HG03575 (cell line): ENCODE results near the gene YIF1B.

Experiments
- ATAC-seq: cut with Tn5 transposase; IDR thresholded peaks from one replicate; pipeline ENCODE4 v1.9.1; 2021; ENCODE audit not compliant: unreplicated experiment, insufficient number of reproducible peaks, low FRiP score; ENCODE audit errors: extremely low read depth

YIF1B gene

DNA sequence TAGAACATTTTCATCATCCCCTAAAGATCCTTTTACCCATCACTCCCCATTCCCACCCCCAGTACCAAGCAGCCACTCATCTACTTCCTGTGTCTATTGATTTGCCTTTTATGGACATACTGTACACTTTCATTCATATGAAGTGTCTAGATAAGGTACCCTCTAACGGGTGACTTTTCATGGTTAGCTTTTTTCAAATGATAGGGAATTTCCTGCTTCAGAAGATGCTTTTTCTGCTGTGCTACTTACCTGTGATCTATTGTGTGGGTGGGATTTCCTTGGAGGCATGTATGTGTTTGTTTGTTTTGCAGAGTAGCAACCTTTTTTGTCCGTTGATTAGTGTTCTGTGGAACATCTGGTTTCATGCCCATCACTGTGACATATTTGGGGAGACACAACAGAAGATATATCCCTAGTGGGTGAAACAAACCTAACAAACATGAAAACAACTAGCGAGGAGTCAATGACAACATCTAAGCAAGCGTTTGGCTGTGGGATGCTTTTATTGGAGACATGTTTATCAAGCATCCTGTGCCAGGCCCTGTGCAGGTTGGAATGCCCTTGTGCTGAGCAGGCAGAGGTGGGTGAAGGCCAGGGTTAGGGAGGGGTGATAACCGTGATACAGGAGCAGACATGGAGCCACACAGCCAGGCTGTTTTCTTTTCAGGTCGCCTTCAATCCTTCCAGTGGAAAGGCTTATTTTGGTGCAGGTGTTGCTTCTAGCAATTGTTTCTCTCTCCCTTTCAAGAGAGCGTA lies 33.8 kb downstream of the YIF1B start:
- ATAC-seq: no peak

GRCh38 chr19:38280030-38280921 lies 35.5 kb downstream of the YIF1B start:
- ATAC-seq: no peak

- no peak for ATAC-seq
Observed at GRCh38 chr19:38278751-38279150, 37.0 kb downstream of the YIF1B start.

- ATAC-seq: no peak
Observed at GRCh38 chr19:38277969-38278680, 37.6 kb downstream of the YIF1B start.

- ATAC-seq: no peak
Observed at GRCh38 chr19:38277549-38277948, 38.2 kb downstream of the YIF1B start.

GRCh38 chr19:38276942-38277517 lies 38.7 kb downstream of the YIF1B start:
- ATAC-seq: no peak

DNA sequence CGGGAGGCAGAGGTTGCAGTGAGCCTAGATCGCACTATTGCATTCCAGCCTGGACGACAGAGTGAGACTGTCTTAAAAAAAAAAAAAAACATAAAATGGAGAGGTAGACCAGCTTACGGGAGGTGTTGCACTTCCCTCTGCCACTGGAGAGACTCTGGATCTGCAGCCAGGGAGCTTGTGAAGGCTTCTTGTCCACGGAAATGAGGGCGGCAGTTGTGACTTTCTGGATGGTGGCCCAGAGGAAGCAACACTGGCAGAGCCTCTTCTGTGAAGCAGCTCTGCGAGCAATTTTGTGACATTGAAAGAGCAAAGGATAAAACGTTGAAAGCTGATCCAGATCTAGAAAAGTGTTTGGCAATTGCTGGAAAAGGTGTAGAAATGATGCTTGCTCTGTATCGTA lies 41.0 kb downstream of the YIF1B start:
- ATAC-seq: no peak

- no peak for ATAC-seq
Observed at GRCh38 chr19:38273499-38273898, 42.2 kb downstream of the YIF1B start.

DNA sequence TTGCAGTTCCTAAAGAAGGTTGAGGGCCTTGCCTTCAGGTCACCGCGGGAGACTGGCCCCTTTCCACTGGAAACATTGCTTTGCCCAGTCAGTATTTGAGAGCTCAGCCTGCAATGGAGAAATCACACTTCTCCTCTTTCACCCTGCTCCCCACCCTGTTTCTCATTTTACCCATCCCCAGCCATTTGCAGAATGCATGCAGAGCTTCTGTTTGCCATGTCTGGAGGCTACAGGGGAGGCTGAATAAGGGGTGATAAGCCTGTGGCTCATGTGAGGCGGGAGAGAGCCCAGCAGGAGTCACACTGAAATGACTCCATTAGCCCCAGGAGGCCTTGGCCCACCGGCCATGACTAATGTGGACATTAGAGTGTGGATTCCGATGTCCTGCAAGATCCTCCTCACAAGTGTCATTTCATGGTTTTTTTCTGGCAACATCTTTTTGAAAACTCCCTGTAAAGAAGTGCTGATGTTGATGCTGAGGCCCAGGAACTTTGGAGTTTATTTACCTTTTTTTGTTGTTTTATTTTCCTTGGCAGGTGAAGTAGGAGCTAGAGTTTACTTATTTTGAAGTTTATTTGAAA lies 45.1 kb downstream of the YIF1B start:
- no peak for ATAC-seq

GRCh38 chr19:38268539-38268938 lies 47.2 kb downstream of the YIF1B start:
- no peak for ATAC-seq

DNA sequence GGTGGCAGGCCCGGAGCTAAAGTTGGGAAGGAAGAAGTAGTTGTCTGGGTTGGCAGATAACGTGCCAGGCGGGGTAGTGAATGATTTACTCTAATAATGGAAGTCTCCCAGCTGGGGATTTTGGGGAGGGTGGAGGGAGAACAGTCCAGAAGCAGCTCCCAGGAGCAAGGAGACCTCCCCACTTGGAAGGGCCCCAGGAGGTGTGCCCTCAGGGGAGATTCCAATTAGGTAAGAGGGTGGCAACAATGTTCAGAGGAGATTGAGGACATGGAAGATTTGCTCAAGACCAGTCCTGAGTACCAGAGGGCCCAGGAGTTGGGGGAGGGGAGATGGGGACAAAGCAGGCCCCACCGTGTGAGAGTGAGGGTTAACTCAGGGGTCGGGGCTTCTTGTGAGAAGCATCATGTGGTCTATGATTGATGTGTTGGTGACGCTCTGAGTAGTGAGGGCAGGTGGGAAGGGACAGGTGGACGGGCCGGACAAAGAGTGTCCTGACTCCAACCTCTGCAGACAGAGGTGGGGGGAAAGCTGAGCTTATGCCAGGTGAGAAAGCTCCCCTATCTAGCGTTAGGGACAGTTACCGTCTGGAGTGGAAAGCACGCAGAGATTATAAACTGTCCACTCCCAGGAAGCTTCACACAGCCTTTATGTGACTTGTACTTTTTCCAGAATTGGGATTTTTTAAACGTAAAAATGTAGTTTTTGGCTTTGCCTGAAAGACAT lies 47.8 kb downstream of the YIF1B start:
- no peak for ATAC-seq

GRCh38 chr19:38266981-38267597 lies 48.7 kb downstream of the YIF1B start:
- no peak for ATAC-seq

DNA sequence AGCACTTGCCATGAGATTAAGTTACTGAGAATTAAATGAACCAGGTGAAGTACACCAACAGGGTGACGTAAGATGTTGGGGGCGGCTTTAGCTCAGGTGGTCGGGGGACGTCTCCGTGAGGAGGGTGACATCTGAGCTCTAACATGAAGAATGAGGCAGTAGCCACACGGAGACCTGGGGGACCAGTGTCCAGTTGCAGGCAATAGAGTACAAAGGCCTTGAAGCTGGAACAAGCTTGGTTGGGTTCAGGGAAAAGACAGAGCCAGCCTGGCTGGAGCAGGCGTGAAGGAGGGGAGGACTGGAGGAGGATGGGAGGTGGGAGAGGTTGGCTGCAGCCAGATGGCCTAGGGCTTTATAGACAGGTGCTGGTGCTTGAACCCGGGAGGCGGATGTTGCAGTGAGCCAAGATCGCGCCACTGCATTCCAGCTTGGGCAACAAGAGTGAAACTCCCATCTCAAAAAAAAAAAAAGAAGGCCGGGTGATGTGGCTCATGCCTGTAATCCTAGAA lies 49.8 kb downstream of the YIF1B start:
- no peak for ATAC-seq

DNA sequence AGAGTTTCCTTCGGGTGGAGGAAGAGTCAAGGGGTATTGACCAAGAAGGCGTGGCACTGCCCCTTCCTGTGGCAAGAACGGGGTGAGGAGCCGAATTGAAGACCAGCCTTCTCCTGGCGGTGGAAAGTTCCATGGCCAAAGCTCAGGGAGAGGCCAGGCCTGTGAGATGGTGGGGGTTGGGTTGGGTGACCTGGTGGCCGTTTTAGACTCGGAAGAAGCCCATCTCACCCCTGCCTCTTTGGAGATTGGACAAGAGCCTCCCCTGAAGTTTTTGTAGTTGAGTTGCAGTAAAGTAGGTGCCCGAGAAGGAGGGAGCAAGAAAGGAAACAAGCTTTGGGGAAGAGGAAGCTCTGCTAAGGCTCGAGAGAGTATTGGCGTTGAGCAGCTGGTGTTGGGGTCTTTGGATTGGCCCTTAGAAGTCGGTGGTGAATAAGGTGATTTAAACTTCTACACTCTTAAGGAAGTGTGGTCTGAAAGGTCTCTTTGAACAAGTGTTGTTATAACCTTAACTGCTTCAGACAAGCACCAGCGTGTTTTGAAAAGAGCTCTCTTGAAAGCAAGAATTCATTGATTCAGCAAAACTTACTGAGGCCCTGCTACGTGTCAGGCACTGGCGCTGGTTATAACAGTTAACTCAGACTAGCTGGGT lies 50.4 kb downstream of the YIF1B start:
- ATAC-seq: no peak

DNA sequence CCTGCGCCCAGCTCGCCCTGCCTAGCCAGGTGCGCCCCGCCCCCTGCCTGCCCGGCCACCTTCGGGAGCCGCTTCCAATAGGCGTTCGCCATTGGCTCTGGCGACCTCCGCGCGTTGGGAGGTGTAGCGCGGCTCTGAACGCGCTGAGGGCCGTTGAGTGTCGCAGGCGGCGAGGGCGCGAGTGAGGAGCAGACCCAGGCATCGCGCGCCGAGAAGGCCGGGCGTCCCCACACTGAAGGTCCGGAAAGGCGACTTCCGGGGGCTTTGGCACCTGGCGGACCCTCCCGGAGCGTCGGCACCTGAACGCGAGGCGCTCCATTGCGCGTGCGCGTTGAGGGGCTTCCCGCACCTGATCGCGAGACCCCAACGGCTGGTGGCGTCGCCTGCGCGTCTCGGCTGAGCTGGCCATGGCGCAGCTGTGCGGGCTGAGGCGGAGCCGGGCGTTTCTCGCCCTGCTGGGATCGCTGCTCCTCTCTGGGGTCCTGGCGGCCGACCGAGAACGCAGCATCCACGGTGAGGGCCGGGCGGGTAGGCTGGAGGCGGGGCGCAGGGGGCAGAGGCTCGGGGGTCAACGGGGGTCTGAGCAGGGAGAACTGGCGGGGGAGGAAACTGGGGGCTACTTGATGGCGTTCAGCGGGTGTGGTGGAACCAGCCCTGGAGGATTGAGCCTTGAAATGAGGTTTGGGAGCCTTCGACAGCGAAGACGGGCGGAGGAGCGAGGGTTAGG lies 51.1 kb downstream of the YIF1B start, which contains the start of gene SPINT2:
SPINT2 (plus strand) TSS at position 88 of the 727 bp plus-strand sequence; CDS start at position 408, 320 bp downstream.
- ATAC-seq: no peak

DNA sequence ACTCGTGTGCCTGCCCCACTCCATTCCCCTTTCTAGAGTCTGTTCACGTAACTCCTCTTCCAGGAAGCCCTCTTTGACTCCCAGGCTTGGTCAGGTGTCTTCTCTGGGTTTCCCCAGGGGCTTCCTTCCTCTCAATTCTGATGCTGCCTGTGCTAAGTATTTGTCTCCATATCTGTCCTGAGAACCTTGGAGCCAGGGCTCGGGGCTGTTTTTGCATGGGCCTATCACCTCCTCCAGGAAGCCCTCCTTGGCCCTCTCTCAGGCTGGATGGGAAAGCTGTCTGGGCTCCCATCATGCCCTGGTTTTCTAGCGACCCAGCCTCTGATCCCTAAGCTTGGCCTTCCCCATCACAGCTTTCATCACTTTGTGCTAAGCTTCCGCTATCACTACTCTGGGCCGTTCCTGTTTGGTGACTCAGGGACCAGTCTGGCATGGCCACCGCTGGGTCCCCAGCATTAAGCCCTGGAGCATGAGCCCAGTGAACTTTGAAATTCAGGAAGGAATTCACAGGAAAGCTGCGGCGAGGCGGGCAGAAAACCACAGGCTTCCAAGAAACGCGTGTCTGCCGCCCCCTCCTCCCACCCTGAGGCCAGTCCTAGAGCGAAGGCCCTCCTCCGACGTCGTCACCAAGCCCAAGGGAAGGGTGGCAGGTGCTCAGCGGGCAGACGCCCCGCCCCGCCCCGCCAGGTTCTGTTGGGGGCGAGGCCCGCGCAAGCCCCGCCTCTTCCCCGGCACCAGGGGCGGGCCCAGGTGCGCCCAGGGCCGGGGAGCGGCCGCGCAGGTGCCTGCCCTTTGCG lies 51.9 kb downstream of the YIF1B start:
- ATAC-seq: no peak
